GM13976 (cell line): ENCODE measurements around the gene DNAH14.
"Not testable (repeated sequence)": the region's sequence is repeated elsewhere in the genome, so short reads cannot be mapped to it uniquely, and the experiment has no call there.

Source experiments
- DNase-seq: peaks from one replicate; pipeline ENCODE4 v3.0.0; 2012; ENCODE audit warnings: low spot score
- in situ Hi-C: fragments of 300-500 bp; cut with MboI; formaldehyde crosslinking; loops from one replicate; pipeline ENCODE4 v1.12.0; 2022; ENCODE audit warnings: low sequenced_read_pairs, mixed read lengths, inconsistent platforms; ENCODE audit not compliant: unreplicated experiment
- TF ChIP-seq, protein P1 (sequence below): IDR thresholded peaks from 2 replicates; pipeline ENCODE4 v1.5.1; 2012; ENCODE audit warnings: borderline replicate concordance, mild to moderate bottlenecking; ENCODE audit not compliant: insufficient read depth; ENCODE audit errors: extremely low read depth, missing control alignments, control extremely low read depth

DNAH14 gene

DNA sequence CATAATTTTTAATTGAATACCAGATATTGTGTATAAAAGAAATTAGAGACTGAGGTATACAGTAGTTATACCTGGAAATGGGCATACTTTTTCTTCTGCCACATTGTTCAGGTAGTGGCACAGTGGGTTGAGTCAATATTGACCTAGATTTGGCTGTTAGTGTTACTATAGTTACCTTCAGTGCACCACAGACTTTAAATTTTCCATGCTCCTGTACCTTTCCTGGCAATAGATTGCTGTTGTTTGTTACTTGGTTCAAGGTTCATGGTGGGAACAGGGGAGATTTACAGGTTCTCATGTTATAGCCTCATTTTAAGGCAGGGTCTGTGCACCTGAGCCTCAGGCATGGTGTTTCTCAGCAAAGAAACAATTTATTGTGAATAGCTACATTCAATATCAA lies 279.7 kb downstream of the DNAH14 start:
- in situ Hi-C loops: no loop called here
- TF ChIP-seq, protein P1, sequence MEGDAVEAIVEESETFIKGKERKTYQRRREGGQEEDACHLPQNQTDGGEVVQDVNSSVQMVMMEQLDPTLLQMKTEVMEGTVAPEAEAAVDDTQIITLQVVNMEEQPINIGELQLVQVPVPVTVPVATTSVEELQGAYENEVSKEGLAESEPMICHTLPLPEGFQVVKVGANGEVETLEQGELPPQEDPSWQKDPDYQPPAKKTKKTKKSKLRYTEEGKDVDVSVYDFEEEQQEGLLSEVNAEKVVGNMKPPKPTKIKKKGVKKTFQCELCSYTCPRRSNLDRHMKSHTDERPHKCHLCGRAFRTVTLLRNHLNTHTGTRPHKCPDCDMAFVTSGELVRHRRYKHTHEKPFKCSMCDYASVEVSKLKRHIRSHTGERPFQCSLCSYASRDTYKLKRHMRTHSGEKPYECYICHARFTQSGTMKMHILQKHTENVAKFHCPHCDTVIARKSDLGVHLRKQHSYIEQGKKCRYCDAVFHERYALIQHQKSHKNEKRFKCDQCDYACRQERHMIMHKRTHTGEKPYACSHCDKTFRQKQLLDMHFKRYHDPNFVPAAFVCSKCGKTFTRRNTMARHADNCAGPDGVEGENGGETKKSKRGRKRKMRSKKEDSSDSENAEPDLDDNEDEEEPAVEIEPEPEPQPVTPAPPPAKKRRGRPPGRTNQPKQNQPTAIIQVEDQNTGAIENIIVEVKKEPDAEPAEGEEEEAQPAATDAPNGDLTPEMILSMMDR: no peak
- DNase-seq: no peak

DNA sequence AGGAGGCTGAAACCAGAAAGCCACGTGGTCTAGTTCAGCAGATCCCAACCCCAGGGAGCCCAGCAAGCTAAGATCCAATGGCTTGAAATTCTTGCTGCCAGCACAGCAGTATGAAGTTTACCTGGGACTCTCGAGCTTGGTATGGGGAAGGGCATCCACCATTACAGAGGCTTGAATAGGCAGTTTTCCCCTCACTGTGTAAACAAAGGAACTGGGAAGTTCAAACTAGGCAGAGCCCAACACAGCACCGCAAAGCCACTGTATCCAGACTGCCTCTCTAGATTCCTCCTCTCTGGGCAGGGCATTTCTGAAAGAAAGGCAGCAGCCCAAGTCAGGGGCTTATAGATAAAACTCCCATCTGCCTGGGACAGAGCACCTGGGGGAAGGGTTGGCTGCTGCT lies 280.7 kb downstream of the DNAH14 start:
- DNase-seq, in situ Hi-C loops: not testable (repeated sequence)

DNA sequence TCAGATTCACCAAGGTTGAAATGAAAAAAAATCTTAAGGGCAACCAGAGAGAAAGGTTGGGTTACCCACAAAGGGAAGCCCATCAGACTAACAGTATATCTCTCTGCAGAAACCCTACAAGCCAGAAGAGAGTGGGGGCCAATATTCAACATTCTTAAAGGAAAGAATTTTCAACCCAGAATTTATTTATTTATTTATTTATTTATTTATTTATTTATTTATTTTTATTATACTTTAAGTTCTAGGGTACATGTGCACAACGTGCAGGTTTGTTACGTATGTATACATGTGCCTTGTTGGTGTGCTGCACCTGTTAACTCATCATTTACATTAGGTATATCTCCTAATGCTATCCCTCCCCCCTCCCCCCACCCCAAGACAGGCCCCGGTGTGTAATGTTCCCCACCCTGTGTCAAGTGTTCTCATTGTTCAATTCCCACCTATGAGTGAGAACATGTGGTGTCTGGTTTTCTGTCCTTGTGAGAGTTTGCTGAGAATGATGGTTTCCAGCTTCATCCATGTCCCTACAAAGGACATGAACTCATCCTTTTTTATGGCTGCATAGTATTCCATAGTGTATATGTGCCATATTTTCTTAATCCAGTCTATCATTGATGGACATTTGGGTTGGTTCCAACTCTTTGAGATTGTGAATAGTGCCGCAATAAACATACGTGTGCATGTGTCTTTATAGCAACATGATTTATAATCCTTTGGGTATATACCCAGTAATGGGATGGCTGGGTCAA lies 282.4 kb downstream of the DNAH14 start:
- DNase-seq, in situ Hi-C loops: not testable (repeated sequence)

DNA sequence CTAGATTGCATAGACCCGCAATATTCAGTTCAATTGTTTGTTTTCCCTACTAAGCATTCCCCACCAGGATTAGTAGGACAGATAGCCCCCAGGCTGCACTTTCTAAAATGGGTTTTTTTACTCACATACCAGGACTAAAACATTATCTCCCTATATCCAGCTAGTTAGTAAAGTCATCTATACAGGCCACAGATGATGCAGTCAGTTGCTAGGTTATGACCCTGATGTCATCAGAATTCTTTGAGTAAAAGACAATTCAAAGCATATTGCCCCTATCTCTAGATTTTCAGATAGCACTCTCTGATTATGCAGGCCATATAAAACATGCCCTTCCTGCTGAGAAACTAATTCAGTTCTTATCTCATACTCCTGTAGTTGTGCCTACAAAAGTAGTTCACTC lies 294.8 kb downstream of the DNAH14 start:
- in situ Hi-C loops: no loop called here
- DNase-seq: no peak
- TF ChIP-seq, protein P1: no peak

DNA sequence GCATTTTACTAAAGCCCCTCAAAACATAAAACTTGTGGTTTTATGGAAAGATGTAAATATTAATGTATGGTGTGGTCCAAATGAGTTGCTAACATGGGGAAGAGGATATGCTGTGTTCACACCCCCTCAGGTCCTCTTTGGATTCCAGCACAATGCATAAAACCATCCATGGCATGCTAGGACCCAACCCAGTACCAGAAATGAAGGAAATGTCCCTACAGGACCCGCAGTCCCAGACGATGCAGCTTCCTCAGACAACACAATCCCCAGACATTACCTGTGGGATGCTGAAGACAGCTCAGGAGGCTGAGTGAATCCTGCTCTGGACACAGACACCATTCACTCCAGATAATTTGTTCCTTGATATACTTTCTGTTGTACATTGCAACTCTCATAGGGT lies 296.2 kb downstream of the DNAH14 start:
- TF ChIP-seq, protein P1: no peak
- no peak for DNase-seq
- in situ Hi-C loops: no loop called here

- in situ Hi-C loops: no loop called here
- TF ChIP-seq, protein P1: no peak
- DNase-seq: no peak
These were observed 299.4 kb downstream of the DNAH14 start for GRCh38 chr1:225228871-225229303.

GRCh38 chr1:225229429-225229828 lies 300.0 kb downstream of the DNAH14 start:
- DNase-seq, in situ Hi-C loops: not testable (repeated sequence)

DNA sequence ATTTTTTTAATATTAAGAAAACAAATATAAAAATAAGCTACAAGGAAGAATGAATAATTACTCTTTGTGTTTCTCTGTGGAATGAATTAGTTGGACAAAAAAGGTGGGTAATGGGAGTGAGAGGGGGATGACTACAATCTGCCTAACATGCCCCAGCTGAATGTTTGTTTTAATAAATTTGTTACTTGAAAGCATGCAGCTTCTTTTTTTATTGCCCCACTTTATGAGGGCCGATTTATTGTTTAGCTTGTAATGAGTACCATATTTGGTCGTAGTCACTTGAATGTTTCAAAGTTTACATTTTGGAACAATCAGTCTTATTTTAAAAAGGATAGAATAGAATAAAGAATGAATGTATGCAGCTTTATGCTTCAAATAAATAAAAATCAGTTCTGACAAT lies 301.0 kb downstream of the DNAH14 start:
- in situ Hi-C loops: no loop called here
- TF ChIP-seq, protein P1: no peak
- DNase-seq: no peak

- DNase-seq, in situ Hi-C loops: not testable (repeated sequence)
These were observed 303.5 kb downstream of the DNAH14 start for GRCh38 chr1:225232930-225233329.
